Loucy (cell line): ENCODE measurements around the gene CACNA1D.

ENCODE experiments used
- H2AFZ ChIP-seq: fragments of 200-600 bp; sonication (generic); 2 replicates; pipeline ENCODE4 v1.6.0; 2016; ENCODE audit warnings: antibody characterized with exemption, mild to moderate bottlenecking, low read length, moderate library complexity
- H3F3A ChIP-seq: fragments of 200-600 bp; 2 replicates; pipeline ENCODE4 v1.6.0; 2016; ENCODE audit warnings: antibody characterized with exemption, low read depth, mild to moderate bottlenecking
- H3K27me3 ChIP-seq: fragments of 200-600 bp; sonication (generic); 2 replicates; pipeline ENCODE4 v1.6.1; 2014; ENCODE audit warnings: low read length, mild to moderate bottlenecking; ENCODE audit not compliant: insufficient read depth, poor library complexity, severe bottlenecking
- H3K36me3 ChIP-seq: fragments of 200-600 bp; sonication (generic); 2 replicates; pipeline ENCODE4 v1.6.1; 2016; ENCODE audit warnings: low read length; ENCODE audit not compliant: insufficient read depth
- H3K4me1 ChIP-seq: fragments of 200-600 bp; sonication (generic); 2 replicates; pipeline ENCODE4 v1.5.1; 2014; ENCODE audit warnings: low read length, mild to moderate bottlenecking; ENCODE audit not compliant: insufficient read depth, poor library complexity, severe bottlenecking
- H3K4me2 ChIP-seq: fragments of 200-600 bp; sonication (generic); 2 replicates; pipeline ENCODE4 v1.6.0; 2014; ENCODE audit warnings: antibody characterized with exemption, low read length, low read depth, mild to moderate bottlenecking; ENCODE audit not compliant: poor library complexity, severe bottlenecking
- H3K4me3 ChIP-seq: fragments of 200-600 bp; sonication (generic); 2 replicates; pipeline ENCODE4 v1.5.1; 2014; ENCODE audit warnings: low read length, mild to moderate bottlenecking, mixed read lengths; ENCODE audit not compliant: poor library complexity, severe bottlenecking
- H3K79me2 ChIP-seq: fragments of 200-600 bp; sonication (generic); 2 replicates; pipeline ENCODE4 v1.6.1; 2014; ENCODE audit warnings: low read length; ENCODE audit not compliant: insufficient read depth
- H3K9ac ChIP-seq: fragments of 200-600 bp; sonication (generic); 2 replicates; pipeline ENCODE4 v1.6.0; 2014; ENCODE audit warnings: mild to moderate bottlenecking, low read depth, low read length, moderate library complexity; ENCODE audit not compliant: poor library complexity, severe bottlenecking
- H3K9me2 ChIP-seq: fragments of 200-600 bp; sonication (generic); replicated peaks from 2 replicates; pipeline ENCODE4 v1.6.1; 2016; ENCODE audit warnings: low read depth, low read length, mixed read lengths
- H3K9me3 ChIP-seq: fragments of 200-600 bp; sonication (generic); 2 replicates; pipeline ENCODE4 v1.6.1; 2014; ENCODE audit warnings: mild to moderate bottlenecking, antibody characterized with exemption, low read length, low read depth; ENCODE audit not compliant: insufficient read depth
- H4K20me1 ChIP-seq: fragments of 200-600 bp; sonication (generic); 2 replicates; pipeline ENCODE4 v1.6.0; 2014; ENCODE audit warnings: antibody characterized with exemption, low read length, mild to moderate bottlenecking; ENCODE audit not compliant: insufficient read depth, poor library complexity, severe bottlenecking
- EZH2phosphoT487 ChIP-seq: fragments of 200-600 bp; IDR thresholded peaks from 2 replicates; pipeline ENCODE4 v1.6.1; 2018; ENCODE audit warnings: antibody characterized with exemption, mild to moderate bottlenecking, moderate library complexity, borderline replicate concordance
- TF ChIP-seq, protein P1 (sequence below): fragments of 200-600 bp; sonication (generic); conservative IDR thresholded peaks from 2 replicates; pipeline ENCODE4 v1.5.1; 2014; ENCODE audit warnings: mild to moderate bottlenecking, antibody characterized with exemption, low read length

Gene CACNA1D

DNA sequence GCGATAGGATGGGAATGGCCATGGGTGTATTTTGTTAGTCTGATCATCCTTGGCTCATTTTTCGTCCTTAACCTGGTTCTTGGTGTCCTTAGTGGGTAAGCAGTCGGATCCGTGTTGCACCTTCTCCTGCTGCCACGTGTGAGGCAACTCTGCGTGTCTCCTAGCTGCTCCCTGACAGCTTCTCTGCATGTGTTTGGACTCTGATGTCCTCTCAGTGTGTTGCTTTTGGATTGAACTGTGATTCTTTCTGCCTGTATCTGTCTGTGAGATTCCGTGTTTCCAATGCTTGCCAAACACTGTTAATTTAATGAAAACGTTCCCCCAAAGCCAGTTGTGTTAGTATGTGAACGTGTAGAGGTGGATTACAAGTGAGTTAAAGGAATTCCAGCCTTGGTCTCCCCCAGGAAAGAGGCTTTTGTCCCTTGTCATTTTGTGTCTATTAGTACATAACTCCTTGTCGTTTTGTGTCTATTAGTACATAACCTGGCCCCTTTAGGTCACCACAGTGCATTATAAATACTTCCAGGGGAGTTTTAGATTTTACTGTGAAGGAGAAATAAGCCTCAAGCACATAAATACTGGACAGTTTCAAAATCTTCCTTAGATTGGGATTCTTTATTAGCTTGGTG lies 179.4 kb downstream of the CACNA1D start:
- Histone ChIP-seq H3F3A (no peaks in the 10 kb centered on the region), H3K79me2 (no peaks in the 10 kb centered on the region), H3K27me3 (no peaks in the 10 kb centered on the region), H3K36me3 (no peaks in the 10 kb centered on the region), H3K4me1 (no peaks in the 10 kb centered on the region), H4K20me1 (no peaks in the 10 kb centered on the region), H3K9me2 (no peaks in the 10 kb centered on the region), H3K4me2 (no peak overlapping the region), H3K9me3 (no peaks in the 10 kb centered on the region), H3K9ac (no peak overlapping the region), H3K4me3 (no peak overlapping the region), H2AFZ (no peak overlapping the region)
- TF ChIP-seq, protein P1, sequence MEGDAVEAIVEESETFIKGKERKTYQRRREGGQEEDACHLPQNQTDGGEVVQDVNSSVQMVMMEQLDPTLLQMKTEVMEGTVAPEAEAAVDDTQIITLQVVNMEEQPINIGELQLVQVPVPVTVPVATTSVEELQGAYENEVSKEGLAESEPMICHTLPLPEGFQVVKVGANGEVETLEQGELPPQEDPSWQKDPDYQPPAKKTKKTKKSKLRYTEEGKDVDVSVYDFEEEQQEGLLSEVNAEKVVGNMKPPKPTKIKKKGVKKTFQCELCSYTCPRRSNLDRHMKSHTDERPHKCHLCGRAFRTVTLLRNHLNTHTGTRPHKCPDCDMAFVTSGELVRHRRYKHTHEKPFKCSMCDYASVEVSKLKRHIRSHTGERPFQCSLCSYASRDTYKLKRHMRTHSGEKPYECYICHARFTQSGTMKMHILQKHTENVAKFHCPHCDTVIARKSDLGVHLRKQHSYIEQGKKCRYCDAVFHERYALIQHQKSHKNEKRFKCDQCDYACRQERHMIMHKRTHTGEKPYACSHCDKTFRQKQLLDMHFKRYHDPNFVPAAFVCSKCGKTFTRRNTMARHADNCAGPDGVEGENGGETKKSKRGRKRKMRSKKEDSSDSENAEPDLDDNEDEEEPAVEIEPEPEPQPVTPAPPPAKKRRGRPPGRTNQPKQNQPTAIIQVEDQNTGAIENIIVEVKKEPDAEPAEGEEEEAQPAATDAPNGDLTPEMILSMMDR, result no peak
- no peak for TF ChIP-seq EZH2phosphoT487

DNA sequence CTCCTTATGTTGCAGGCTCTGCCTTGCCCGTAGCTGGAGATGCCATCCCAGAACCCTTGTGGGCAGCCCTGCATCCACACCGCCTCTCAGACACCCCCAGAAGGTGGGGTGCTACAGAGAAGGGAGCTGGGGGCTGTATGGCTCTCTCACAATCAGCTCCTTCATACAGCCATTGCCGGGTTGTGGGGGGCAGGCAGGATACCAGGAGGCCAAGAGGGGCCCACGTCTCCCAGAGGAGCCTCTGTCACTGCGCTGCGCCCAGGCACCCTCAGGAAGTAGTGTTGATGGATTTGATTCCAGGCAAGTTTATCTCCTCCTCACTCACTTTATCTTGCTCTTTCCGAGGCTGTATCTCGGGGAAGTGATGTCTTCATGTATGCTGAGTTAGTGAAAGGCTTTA lies 180.2 kb downstream of the CACNA1D start:
- Histone ChIP-seq H3K4me3 (no peak overlapping the region), H4K20me1 (no peaks in the 10 kb centered on the region), H3F3A (no peaks in the 10 kb centered on the region), H3K9me2 (no peaks in the 10 kb centered on the region), H3K79me2 (no peaks in the 10 kb centered on the region), H3K27me3 (no peaks in the 10 kb centered on the region), H3K9me3 (no peaks in the 10 kb centered on the region), H3K4me1 (no peaks in the 10 kb centered on the region), H2AFZ (no peak overlapping the region), H3K9ac (no peak overlapping the region), H3K36me3 (no peaks in the 10 kb centered on the region), H3K4me2 (no peak overlapping the region)
- no peak for TF ChIP-seq EZH2phosphoT487
- TF ChIP-seq, protein P1, result no peak

DNA sequence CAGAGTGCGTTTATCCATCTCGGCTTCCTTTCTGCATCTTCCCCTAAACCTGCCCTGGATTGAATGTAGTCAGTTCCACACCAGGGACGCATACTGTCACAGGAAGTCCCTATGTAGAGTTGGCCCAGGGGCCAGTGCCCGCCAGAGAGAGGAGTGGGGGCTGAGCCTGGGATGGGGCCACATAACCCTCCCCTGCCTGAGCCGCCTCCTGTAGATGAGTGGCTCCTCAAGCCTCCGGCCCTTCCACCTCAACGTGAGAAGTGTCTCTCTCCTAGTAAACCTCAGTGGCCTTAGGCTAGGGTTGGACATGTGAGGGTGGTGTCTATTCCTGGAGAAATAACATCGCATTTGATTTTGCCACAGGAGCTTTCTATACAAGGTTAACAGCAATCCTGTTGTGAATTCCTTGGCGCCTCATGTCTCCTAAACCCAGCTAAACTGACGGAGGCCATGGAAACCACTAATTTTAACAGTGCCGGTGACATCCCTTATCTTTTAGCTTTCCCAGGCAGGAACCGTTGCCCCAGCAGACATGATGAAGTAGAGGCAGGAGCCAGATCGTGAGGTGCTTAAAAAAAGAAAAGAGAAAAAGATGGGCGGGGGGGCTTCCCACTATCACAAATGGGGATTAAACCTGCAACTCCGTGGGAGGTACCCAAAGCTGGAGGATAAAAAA lies 180.7 kb downstream of the CACNA1D start:
- Histone ChIP-seq H3K9ac (no peak overlapping the region), H3K79me2 (no peaks in the 10 kb centered on the region), H2AFZ (no peak overlapping the region), H3K4me2 (no peak overlapping the region), H3K4me3 (no peak overlapping the region), H3F3A (no peaks in the 10 kb centered on the region), H4K20me1 (no peaks in the 10 kb centered on the region), H3K9me2 (no peaks in the 10 kb centered on the region), H3K4me1 (no peaks in the 10 kb centered on the region), H3K9me3 (no peaks in the 10 kb centered on the region), H3K27me3 (no peaks in the 10 kb centered on the region), H3K36me3 (no peaks in the 10 kb centered on the region)
- TF ChIP-seq, protein P1, result no peak
- no peak for TF ChIP-seq EZH2phosphoT487
